ENCODE data around the gene TOMM20.

Gene TOMM20

GRCh38 chr1:235128456-235129328 lies at the start of gene TOMM20 (continued):
- TF ChIP-seq ZNF670 (tag by site-specific recombination; IDR thresholded peaks at IDR 0.05; ENCODE audit: low read depth) (no peak), ZBTB8A (tag by site-specific recombination; IDR thresholded peaks at IDR 0.05) (peak; percentile 60), PRDM6 (tag by site-specific recombination; IDR thresholded peaks at IDR 0.05) (0 out of 2 replicates have a peak, but pooled peaks have one; percentile 28), ZNF514 (tag by site-specific recombination; IDR thresholded peaks at IDR 0.05) (no peak), ZNF324 (tag by site-specific recombination; IDR thresholded peaks at IDR 0.05) (peak; percentile 89; the same call in 1 of the 2 replicates), SETDB1 (IDR thresholded peaks at IDR 0.05; ENCODE audit: insufficient read length, low read length) (no peak), ZNF518A (tag by site-specific recombination; conservative IDR thresholded peaks at IDR 0.05; ENCODE audit: low read depth) (peak; percentile 82), ZNF10 (tag by site-specific recombination; IDR thresholded peaks at IDR 0.05) (peak; percentile 100), ZNF561 (tag by site-specific recombination; IDR thresholded peaks at IDR 0.05; ENCODE audit: borderline replicate concordance) (peak; percentile 80), ZFP3 (tag by site-specific recombination; IDR thresholded peaks at IDR 0.05; ENCODE audit: low read depth) (no peak), KLF16 (tag by site-specific recombination; IDR thresholded peaks at IDR 0.05) (peak; percentile 84; the same call in 1 of the 2 replicates), ZNF596 (tag by site-specific recombination; IDR thresholded peaks at IDR 0.05) (no peak; the same call in 1 of the 2 replicates), INSM2 (tag by site-specific recombination; IDR thresholded peaks at IDR 0.05) (peak; percentile 68), ZNF768 (tag by site-specific recombination; IDR thresholded peaks at IDR 0.05) (no peak), ZNF155 (tag by site-specific recombination; IDR thresholded peaks at IDR 0.05) (no peak), ZNF677 (tag by site-specific recombination; IDR thresholded peaks at IDR 0.05) (no peak), WT1 (tag by site-specific recombination; IDR thresholded peaks at IDR 0.05) (peak; percentile 27; the same call in 1 of the 2 replicates), ZBTB48 (tag by site-specific recombination; IDR thresholded peaks at IDR 0.05) (peak; percentile 91), ZNF16 (tag by site-specific recombination; IDR thresholded peaks at IDR 0.05; ENCODE audit: low read depth) (no peak), ZNF423 (tag by site-specific recombination; IDR thresholded peaks at IDR 0.05) (peak; percentile 78), ZNF175 (tag by site-specific recombination; IDR thresholded peaks at IDR 0.05) (no peak), ZSCAN23 (tag by site-specific recombination; IDR thresholded peaks at IDR 0.05) (peak; percentile 69; the same call in 1 of the 2 replicates), ZNF654 (tag by site-specific recombination; IDR thresholded peaks at IDR 0.05; ENCODE audit: low read depth) (no peak), HOXA7 (CRISPR knock-in tag; IDR thresholded peaks at IDR 0.05; ENCODE audit: borderline replicate concordance) (no peak), SP7 (tag by site-specific recombination; IDR thresholded peaks at IDR 0.05) (peak; percentile 88), ZNF621 (tag by site-specific recombination; IDR thresholded peaks at IDR 0.05) (no peak), ZNF624 (tag by site-specific recombination; IDR thresholded peaks at IDR 0.05) (no peak), ZNF311 (tag by site-specific recombination; IDR thresholded peaks at IDR 0.05; ENCODE audit: borderline replicate concordance) (no peak), ZNF473 (tag by site-specific recombination; IDR thresholded peaks at IDR 0.05) (no peak)
- TF ChIP-seq, protein P1, sequence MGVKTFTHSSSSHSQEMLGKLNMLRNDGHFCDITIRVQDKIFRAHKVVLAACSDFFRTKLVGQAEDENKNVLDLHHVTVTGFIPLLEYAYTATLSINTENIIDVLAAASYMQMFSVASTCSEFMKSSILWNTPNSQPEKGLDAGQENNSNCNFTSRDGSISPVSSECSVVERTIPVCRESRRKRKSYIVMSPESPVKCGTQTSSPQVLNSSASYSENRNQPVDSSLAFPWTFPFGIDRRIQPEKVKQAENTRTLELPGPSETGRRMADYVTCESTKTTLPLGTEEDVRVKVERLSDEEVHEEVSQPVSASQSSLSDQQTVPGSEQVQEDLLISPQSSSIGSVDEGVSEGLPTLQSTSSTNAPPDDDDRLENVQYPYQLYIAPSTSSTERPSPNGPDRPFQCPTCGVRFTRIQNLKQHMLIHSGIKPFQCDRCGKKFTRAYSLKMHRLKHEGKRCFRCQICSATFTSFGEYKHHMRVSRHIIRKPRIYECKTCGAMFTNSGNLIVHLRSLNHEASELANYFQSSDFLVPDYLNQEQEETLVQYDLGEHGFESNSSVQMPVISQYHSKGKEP (tag by site-specific recombination; IDR thresholded peaks at IDR 0.05): no peak
- TF ChIP-seq, protein P2, sequence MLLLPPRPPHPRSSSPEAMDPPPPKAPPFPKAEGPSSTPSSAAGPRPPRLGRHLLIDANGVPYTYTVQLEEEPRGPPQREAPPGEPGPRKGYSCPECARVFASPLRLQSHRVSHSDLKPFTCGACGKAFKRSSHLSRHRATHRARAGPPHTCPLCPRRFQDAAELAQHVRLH (tag by site-specific recombination; IDR thresholded peaks at IDR 0.05): peak; percentile 59
